ENCODE data around the gene NEU2.

Gene NEU2

DNA sequence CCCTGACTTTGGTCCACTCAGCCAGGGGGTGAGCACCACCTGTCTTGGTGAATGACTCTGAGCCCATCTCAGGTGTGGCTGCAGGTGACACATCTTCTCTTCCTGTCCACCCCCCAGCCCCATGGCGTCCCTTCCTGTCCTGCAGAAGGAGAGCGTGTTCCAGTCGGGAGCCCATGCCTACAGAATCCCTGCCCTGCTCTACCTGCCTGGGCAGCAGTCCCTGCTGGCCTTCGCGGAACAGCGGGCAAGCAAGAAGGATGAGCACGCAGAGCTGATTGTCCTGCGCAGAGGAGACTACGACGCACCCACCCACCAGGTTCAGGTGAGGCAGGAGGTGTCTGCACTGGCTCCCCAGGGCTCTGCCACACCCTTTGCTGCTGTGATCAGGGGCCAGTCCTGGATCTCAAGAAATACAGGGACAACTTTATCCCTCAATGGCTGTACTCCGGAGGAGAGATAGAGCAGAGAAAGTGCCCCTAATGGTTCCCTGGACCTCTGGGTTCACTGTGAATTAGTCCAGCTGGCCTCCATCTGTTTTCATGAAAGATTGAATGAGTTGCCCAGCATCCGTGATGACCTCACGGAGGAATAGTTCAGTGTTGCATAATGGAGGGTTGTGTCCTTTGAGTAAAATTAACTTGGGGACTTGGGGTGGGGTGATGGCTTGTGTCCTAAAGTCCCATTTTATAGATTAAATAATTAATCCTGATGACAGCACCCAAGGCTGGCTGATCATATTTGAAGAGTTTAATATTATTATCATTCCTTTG lies at the start of gene NEU2:
Gene NEU2, plus strand, starts transcription at position 122 of the 770 bp plus-strand sequence. Its CDS starts 0 bp downstream, at position 122.
- DNase-seq (ENCODE audit: low spot score), result no peak

- DNase-seq (ENCODE audit: low spot score), result no peak
Measured at GRCh38 chr2:232982926-232983668, 49.4 kb upstream of the NEU2 start.

DNA sequence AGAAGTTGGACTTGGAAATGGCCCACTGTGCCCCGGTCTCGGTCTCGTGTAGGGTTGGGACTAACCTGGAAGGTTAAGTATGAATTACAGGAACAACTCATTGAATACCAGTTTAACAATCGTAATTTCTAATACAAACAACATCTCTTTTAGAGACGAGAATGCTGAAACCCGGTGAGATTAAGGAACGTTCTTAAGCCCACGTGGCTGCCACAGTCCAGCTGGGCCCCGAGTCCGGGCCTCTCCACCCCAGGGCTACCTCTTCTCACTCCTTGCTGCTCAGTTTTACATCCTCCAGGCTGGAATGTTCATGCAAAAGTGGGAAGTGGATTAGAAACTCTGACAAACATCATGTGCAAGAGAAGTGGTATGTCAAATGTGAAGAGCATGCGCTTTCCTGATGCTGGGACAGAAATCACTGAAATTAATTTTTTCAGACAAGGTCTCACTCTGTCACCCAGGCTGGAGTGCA lies 48.8 kb upstream of the NEU2 start:
- DNase-seq (ENCODE audit: low spot score), result no peak

DNA sequence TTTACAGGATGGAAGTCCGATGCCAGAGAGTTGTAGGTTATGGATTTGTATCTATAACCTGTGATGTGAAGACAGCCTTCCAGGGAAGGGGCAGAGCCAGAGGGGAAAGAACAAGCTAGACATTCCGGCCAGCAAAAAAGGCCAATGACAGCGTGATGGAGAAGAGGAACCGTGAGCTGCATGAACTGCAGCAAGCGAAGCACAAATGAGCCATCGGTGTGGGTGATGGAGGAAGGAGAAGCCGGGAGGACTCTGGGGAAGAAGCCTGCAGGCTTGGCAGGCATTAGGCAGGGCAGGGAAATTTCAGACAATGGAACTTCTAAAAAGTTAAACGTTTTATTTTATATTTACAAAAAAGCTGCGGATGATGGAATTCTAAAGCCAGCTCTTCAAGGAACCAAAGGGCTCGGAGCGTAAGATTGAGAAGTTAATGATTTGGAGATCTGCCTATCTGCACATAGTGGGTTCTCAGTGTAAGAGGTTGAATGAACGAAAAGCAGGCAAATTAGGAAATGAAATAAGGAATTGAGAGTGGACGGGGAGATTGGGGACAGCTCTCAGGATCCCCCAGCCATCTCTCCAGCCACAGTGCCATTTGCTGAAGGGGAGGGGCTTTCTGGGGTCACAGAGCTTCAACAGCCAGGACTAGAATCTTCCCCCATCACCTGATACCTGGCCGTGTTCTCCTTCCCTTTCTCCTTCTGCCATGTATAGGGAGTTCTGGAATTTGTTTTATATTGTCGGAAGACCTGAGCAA lies 47.8 kb upstream of the NEU2 start:
- no peak for DNase-seq (ENCODE audit: low spot score)

- no peak for DNase-seq (ENCODE audit: low spot score)
Measured at GRCh38 chr2:232986155-232986554, 46.3 kb upstream of the NEU2 start.

DNA sequence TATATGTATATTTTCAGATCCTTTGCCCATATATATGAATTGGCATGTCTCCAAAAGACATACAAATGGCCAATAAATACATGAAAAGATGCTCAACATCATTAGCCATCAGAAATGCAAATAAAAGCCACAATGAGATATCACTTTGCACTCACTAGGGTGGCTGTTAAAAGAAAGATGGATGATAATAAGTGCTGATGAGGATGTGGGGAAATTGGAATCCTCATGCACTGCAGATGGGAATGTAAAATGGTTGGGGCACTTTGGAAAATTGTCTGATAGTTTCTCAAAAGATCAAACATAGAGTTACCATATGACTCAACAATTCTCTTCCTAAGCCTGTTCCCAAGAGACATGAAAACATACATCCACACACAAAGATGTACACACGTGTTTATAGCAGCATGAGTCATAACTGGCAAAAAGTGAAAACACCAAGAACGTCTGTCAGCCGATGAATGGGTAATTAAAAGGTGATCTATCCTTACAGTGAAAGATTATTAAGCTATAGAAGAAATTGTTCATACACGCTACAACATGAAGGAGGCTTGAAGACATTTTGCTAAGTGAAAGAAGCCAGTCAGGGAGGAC lies 39.1 kb upstream of the NEU2 start:
- DNase-seq (ENCODE audit: low spot score), result peak; percentile 35

DNA sequence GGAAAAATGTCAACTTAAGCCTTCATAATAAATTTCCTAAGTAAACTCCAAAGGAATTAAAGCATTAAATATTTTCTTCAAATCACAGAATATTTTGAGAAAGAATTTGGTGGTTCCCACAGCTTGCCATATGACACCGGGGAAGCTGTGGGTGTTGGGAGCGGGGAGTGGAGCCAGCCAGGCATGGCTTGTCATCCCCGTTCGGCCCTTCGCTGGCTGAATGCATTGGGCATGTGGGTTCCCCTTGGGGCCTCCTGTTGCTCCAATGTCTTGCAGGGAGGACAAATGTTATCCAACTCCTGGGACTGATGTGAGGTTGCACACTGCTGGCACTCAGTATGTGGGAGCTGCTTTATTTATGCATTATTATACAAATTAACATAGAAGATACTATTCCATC lies 38.0 kb upstream of the NEU2 start:
- DNase-seq (ENCODE audit: low spot score), result no peak

DNA sequence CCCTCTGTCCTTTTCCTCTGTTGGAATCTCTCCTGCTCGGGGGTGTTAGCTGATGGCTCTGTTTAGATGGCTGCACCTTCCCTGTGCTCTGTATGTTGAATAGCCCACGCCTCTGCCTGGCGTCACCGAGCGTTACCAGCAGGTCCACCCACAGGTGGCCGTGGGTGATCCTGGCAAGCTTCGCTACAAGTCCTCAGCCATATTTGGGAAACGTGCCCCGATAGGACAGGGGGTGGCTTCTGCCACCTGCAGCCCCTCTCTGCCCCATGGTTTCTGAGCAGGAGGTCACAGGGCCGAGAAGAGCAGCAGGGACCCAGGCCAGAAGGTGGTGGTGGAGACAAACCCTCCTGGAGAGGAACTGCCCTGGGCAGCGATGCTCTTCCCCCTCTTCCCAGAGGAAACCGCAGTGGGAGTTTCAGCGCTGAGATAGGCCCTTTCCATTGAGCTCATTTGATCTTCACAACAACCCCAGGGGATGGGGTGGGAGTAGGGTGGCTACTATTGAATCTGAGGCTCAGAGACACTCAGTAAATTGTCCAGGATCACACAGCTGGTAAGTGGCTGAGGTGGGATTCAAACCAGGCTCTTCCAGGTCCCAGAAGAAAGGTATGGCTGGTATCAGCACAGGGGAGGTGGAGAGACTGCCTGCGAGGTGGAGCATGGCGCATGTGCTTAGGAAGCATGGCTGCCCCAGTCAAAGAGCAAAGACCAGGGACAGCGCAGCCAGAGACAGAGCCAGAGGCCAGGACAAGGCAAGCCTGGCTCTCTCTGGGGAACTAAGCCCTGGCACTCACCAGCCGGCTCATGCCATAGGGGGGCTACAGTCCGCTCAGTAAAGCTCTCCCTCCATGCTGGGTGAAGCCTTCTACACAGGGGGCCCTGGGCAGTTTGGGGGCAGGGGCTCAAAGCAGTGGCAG lies 34.5 kb upstream of the NEU2 start:
- no peak for DNase-seq (ENCODE audit: low spot score)

DNA sequence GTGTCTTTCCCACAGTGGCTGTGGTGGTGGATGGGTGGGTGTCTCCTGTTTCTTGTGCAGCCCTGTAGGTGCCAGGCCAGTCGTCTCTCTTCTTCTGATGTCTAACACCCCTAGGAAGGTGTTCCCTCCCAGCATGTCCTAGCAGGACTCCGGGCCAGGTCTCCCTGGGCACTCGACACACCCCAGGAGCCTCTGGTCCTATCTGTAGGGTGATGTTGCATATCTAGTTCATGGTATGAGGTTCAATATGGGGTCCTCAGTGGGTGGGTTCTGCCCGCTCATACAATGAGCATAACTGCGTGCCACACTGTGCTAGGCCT lies 33.8 kb upstream of the NEU2 start:
- no peak for DNase-seq (ENCODE audit: low spot score)

DNA sequence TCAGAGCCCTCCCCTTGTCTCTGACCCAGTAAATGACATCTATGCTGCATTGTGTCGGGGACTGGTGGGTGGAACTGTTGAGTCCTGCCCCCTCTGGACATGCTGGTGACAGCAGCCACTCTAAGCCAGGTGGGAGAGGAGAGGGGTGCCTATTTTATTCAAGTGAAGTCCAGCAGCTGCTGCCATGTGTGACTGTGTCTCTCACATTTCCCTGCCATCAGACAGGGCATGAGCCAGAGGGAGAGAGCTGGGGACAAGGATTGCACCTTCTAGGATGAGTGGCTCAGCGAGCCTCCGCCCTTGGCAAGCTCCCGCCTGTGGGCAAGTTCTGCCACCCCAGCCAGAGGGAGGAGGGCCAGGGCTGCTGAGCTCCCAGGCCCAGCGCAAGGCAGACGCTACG lies 33.1 kb upstream of the NEU2 start:
- DNase-seq (ENCODE audit: low spot score), result no peak

- DNase-seq (ENCODE audit: low spot score), result no peak
Measured at GRCh38 chr2:233000886-233001750, 31.4 kb upstream of the NEU2 start.

GRCh38 chr2:233002829-233003657 lies 29.4 kb upstream of the NEU2 start:
- no peak for DNase-seq (ENCODE audit: low spot score)

DNA sequence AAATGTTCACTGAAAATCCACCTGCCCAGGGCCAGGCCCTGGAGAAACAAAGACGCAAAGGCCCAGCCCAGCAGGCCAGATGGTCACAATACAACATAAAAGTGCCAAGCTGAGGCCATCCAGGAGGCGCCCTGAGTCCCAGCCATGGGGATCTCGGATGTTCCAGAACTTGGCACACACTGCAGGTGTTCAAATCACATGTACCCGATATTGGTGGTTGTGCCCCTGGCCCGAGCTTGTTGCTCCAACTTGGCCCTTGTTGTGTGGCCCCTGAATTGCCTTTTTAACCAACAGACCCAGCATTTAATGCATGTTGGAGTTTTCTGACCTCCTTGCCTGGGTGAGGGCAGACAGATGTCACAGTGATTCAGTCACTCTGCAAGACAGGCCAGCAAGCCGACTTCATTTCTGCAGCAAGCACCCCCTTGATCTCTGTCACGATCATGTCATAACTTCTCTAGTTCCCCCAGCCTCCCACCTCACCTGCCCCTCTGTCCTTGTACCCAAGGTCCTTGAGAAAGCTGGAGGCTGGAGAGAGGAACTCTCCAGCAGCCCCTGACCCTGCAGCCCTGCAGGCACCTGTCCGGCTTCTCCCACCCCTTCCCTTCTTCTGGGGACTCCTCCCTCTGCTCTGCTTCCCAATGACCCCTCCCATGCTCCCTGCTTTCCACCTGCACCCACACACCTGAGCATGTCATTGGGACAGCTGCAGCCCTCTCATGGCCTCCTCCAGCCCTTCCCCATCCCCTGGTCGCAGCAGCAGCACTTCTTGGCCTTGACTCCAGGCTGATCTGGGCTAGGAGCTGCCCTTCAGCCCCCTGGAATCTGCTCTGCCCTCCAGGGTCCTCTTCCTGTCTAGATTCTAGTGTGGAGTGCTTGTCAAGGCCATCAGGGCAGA lies 28.6 kb upstream of the NEU2 start:
- DNase-seq (ENCODE audit: low spot score), result no peak

GRCh38 chr2:233005096-233005495 lies 27.4 kb upstream of the NEU2 start:
- no peak for DNase-seq (ENCODE audit: low spot score)

- no peak for DNase-seq (ENCODE audit: low spot score)
Measured at GRCh38 chr2:233006648-233007047, 25.8 kb upstream of the NEU2 start.

- DNase-seq (ENCODE audit: low spot score), result no peak
Measured at GRCh38 chr2:233007270-233007669, 25.2 kb upstream of the NEU2 start.

GRCh38 chr2:233007739-233008138 lies 24.7 kb upstream of the NEU2 start:
- no peak for DNase-seq (ENCODE audit: low spot score)

GRCh38 chr2:233009661-233010060 lies 22.8 kb upstream of the NEU2 start:
- DNase-seq (ENCODE audit: low spot score), result no peak

Data from COLO829 (cell line).